Amygdala (tissue), 56 donors: ENCODE results near the gene NXPE4.
"Not testable (repeated sequence)": the region's sequence is repeated elsewhere in the genome, so short reads cannot be mapped to it uniquely, and the experiment has no call there.

Experiments
- DNase-seq, 56 donors: peaks; one replicate each; lab custom pipeline; 2025; lab: John Stamatoyannopoulos, UW

NXPE4 gene

DNA sequence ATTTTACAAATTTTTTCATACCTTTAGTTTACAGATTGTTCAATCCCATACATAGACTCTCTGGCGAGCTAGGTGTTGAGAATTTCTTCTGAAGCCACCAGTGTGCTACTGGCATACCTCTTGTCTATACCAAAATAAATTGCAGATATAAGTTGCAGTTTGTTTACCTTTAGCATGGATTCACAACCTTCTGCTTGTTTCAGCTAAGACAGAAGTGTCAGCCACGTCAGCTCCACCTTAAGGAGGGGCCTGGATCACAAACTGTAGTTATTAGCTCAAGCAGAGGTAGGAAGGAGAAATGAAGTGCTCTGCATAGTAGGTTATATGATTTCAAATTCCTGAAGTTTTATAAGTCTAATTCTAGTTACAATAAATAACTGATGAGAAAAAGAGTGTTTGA is at the start of gene NXPE4:
TSS of gene NXPE4 (minus strand) at position 216 of the 400 bp plus-strand sequence. CDS start 1,027 bp downstream, outside the sequence.
- no peak for DNase-seq

DNA sequence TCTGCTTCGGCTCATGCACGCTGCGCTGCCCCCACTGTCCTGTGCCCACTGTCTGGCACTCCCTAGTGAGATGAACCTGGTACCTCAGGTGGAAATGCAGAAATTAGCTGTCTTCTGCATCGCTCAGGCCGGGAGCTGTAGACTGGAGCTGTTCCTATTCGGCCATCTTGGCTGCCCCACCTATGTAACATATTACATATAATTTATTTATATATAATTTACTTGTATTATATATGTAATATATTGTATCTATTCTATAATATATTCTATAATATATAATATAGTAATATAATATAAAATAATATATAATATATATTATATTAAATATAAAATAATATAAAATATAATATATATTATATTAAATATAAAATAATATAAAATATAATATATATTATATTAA is 43.9 kb upstream of the NXPE4 start:
- DNase-seq: not testable (repeated sequence)

DNA sequence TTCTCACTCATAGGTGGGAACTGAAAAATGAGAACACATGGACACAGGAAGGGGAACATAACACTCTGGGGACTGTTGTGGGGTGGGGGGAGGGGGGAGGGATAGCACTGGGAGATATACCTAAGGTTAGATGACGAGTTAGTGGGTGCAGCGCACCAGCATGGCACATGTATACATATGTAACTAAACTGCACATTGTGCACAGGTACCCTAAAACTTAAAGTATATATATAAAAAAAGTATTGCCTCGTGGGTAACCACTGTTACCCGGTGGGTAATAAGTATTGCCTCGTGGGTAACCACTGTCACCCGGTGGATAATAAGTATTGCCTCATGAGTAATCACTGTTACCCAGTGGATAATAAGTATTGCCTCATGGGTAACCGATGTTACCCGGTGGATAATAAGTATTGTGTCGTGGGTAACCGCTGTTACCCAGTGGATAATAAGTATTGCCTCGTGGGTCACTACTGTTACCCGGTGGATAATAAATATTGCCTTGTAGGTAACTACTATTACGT is 35.9 kb upstream of the NXPE4 start:
- not testable (repeated sequence) for DNase-seq

DNA sequence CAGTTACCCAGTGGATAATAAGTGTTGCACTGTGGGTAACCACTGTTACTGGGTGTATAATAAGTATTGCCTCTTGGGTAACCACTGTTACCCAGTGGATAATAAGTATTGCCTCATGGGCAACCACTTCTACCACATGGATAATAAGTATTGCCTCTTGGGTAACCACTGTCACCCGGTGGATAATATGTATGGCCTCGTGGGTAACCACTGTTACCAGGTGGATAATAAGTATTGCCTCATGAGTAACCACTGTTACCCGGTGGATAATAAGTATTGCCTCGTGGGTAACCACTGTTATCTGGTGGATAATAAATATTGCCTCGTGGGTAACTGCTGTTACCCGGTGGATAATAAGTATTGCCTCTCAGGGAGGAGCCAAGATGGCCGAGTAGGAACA is 29.7 kb upstream of the NXPE4 start:
- DNase-seq: no peak

DNA sequence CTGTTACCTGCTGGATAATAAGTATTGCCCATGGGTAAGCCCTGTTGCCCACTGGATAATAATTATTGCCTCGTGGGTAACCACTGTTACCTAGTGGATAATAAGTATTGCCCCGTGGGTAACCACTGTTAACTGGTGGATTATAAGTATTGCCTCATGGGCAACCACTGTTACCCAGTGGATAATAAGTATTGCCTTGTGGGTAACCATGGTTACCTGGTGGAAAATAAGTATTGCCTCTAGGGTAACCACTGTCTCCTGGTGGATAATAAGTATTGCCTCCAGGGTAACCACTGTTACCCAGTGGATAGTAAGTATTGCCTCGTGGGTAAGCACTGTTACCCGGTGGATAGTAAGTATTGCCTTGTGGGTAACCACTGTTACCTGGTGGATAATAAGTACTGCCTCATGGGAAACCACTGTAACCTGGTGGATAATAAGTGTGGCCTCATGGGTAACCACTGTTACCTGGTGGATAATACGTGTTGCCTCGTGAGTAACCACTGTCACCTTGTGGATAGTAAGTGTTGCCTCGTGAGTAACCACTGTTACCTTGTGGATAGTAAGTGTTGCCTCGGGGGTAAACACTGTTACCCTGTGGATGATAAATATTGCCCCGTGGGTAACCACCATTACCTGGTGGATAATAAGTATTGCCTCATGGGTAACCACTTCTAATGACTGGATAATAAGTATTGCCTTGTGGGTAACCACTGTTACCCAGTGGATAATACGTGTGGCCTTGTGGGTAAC is 29.0 kb upstream of the NXPE4 start:
- no peak for DNase-seq

DNA sequence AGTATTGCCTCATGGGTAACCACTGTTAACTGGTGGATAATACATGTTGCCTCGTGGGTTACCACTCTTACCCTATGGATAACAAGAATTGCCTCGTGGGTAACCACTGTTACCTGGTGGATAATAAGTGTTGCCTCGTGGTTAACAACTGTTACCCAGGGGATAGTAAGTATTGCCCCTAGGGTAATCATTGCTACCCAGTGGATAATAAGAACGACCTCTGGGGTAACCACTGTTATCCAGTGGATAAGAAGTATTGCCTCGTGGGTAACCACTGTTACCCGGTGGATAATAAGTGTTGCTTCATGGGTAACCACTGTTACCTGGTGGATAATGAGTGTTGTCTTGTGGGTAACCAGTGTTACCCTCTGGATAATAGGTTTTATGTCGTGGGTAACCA is 28.1 kb upstream of the NXPE4 start:
- DNase-seq: no peak

DNA sequence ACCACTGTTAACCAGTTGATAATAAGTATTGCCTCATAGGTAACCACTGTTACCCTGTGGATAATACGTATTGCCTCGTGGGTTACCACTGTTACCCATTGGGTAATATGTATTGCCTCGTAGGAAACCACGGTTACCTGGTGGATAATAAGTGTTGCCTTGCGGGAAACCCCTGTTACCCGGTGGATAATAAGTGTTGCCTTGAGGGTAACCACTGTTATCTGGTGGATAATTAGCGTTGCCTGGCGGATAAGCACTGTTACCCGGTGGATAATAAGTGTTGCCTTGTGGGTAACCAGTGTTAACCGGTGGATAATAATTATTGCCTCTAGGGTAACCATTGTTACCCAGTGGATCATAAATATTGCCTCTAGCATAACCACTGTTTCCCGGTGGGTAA is 27.3 kb upstream of the NXPE4 start:
- DNase-seq: no peak

DNA sequence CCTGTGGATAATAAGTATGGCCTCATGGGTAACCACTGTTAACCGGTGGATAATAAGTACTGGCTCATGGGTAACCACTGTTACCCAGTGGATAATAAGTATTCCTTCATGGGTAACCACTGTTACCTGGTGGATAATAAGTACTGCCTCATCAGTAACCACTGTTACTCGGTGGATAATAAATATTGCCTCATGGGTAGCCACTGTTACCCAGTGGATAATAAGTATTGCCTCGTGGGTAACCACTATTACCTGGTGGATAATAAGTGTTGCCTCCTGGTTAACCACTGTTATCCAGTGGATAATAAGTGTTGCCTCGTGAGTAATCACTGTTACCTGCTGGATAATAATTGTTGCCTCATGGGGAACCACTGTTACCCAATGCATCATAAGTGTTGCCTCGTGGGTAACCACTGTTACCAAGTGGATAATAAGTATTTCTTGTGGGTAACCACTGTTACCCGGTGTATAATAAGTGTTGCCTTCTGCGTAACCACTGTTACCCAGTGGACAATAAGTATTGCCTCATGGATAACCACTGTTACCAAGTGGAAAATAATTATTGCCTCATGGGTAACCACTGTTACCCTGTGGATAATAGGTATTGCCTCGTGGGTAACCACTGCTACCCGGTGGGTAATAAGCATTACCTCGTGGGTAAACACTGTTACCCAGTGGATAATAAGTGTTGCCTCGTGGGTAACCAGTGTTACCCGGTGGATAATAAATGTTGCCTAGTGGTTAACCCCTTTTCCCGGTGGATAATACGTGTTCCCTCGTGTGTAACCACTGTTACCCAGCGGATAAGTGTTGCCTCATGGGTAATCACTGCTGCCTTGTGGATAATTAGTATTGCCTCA is 26.6 kb upstream of the NXPE4 start:
- no peak for DNase-seq

DNA sequence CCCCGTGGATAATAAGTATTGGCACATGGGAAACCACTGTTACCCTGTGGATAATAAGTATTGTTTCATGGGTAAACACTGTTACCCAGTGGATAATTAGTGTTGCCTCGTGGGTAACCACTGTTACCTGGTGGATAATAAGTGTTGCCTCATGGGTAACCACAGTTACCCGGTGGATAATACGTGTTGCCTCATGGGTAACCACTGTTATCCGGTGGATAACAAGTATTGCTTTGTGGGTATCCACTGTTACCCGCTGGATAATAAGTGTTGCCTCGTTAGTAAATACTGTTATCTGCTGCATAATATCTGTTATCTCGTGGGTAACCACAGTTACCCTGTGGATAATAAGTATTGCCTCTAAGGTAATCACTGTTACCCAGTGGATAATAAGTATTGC is 25.5 kb upstream of the NXPE4 start:
- DNase-seq: no peak

DNA sequence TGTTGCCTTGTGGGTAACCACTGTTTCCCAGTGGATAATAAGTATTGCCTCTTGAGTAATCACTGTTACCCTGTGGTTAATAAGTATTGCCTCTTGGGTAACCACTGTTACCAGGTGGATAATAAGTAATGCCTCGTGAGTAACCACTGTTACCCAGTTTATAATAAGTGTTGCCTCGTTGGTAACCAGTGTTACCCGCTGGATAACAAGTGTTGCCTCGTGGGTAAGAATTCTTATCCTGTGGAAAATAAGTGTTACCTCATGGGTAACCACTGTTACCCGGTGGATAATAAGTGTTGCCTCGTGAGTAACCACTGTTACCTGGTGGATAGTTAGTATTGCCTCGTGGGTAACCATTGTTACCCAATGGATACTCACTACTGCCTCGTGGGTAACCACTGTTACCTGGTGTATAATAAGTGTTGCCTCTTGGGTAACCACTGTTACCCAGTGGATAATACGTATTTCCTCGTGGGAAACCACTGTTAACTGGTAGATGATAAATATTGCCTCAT is 24.1 kb upstream of the NXPE4 start:
- no peak for DNase-seq

DNA sequence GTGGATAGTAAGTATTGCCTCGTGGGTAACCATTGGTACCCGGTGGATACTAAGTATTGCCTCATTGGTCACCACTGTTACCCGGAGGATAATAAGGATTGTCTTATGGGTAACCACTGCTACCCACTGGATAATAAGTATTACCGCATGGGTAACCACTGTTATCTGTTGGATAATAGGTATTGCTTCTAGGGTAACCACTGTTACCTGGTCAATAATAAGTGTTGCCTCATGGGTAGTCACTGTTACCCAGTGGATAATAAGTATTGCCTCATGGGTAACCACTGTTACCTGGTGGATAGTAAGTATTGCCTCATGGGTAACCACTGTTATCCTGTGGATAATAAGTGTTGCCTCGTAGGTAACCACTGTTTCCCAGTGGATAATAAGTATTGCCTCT is 22.6 kb upstream of the NXPE4 start:
- no peak for DNase-seq

DNA sequence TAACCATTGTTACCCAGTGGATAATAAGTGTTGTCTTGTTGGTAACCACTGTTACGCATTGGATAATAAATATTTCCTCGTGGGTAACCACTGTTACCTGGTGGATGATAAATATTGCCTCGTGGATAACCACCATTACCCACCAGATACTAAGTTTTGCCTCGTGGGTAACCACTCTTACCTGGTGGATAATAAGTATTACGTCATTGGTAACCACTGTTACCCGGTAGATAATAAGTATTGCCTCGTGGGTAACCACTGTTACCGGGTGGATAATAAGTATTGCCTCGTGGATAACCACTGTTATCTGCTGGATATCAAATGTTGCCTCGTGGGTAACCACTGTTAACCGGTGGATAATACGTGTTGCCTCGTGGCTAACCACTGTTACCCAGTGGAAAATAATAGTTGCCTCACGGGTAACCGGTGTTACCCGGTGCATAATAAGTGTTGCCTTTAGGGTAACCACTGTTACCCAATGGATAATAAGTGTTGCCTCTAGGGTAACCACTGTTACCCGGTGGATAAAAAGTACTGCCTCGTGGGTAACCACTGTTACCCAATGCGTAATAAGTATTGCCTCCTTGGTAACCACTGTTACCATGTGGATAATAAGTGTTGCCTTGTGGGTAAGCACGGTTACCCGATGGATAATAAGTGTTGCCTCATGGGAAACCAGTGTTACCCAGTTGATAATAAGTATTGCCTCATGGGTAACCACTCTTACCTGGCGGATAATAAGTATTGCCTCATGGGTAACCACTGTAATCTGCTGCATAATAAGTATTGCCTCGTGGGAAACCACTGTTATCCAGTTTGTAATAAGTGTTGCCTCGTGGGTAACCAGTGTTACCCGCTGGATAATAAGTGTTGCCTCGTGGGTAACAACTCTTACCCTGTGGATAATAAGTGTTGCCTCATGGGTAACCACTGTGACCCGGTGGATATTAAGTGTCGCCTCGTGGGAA is 21.9 kb upstream of the NXPE4 start:
- DNase-seq: no peak

DNA sequence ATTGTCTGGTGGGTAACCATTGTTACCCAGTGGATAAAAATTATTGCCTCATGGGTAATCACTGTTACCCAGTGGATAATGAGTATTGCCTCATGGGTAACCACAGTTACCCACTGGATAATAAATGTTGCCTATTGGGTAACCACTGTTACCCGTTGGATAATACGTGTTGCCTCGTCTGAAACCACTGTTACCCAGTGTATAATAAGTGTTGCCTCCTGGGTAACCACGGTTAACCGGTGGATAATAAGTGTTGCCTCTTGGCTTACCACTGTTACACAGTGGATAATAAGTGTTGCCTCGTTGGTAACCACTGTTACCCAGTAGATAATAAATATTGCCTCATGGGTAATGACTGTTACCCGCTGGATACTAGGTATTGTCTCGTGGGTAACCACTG is 20.9 kb upstream of the NXPE4 start:
- no peak for DNase-seq

DNA sequence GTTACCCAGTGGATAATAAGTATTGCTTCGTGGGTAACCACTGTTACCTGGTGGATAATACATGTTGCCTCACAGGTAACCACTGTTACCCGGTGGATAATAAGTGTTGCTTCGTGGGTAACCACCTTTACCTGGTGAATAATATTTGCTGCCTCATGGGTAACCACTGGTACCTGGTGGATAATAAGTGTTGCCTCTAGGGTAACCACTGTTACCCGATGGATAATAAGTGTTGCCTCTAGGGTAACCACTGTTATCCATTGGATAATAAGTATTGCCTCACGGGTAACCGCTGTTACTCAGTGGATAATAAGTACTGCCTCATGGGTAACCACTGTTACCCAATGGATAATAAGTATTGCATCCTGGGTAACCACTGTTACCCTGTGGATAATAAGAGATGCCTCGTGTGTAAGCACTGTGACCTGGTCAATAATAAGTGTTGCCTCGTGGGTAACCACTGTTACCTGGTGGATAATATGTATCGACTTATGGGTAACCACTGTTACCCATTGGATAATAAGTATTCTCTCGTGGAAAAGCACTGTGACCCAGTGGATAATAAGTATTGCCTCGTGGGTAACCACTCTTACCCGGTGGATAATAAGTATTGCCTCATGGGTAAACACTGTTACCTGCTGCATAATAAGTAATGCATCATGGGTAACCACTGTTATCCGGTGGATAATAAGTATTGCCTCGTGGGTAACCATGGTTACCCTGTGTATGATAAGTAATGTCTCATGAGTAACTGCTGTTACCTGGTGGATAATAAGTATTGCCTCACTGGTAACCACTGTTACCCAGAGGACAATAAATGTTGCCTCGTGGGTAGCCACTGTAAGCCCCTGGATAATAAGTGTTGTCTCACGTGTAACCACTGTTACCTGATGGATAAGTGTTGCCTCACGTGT is 20.1 kb upstream of the NXPE4 start:
- DNase-seq: no peak

DNA sequence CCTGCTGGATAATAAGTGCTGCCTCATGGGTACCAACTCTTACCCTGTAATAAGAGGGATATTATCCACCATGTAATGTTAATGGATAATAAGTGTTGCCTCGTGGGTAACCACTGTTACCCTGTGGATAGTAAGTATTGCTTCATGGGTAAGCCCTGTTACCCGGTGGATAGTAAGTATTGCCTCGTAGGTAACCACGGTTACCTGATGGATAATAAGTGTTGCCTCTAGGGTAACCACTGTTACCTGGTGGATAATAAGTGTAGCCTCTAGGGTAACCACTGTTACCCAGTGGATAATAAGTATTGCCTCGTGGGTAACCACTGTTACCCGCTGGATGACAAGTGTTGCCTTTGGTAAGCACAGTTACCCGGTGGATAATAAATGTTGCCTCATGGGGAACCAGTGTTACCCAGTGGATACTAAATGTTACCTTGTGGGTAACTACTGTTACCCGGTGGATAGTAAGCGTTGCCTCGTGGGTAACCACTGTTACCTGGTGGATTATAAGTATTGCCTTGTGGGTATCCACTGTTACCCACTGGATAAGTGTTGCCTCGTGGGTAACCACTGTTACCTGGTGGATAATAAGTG is 18.6 kb upstream of the NXPE4 start:
- no peak for DNase-seq

DNA sequence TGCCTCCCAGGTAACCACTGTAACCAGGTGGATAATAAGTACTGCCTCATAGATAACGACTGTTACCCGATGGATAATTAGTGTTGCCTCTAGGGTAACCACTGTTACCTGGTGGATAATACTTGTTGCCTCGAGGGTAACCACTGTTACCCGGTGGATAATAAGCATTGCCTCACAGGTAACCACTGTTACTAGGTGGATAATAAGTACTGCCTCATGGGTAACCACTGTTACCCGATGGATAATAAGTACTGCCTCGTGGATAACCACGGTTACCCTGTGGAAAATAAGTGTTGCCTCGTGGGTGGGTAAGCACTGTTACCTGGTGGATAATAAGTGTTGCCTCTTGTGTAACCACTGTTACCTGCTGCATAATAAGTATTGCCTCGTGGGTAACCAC is 17.5 kb upstream of the NXPE4 start:
- DNase-seq: not testable (repeated sequence)

DNA sequence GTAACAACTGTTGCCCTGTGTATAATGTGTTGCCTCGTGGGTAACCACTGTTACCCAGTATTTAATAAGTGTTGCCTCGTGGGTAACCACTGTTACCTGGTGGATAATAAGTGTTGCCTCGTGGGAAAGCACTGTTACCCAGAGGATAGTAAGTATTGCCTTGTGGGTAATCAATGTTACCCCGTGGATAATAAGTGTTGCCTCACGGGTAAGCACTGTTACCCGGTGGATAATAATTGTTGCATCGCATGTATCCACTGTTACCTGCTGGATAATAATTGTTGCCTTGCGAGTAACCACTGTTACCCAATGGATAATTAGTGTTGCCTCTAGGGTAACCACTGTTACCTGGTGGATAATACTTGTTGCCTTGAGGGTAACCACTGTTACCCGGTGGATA is 17.1 kb upstream of the NXPE4 start:
- no peak for DNase-seq

DNA sequence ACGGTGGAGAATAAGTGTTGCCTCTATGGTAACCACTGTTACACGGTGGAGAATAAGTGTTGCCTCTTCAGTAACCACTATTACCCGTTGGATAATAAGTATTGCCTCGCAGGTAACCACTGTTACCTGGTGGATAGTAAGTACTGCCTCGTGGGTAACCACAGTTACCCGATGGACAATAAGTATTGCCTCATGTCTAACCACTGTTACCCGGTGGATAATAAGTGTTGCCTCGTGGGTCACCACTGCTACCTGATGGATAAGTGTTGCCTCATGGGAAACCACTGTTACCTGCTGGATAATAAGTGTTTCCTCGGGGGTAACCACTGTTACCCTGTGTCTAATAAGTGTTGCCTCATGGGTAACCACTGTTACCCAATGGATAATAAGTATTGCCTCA is 16.6 kb upstream of the NXPE4 start:
- not testable (repeated sequence) for DNase-seq
